Esophagus muscularis mucosa (tissue), 4 donors: ENCODE measurements around the gene CDC25B. TPM values are rescaled to one million over a fixed set of nuclear protein-coding genes. Genes with fewer than 3 reads are reported as not detected.

Source experiments
- DNase-seq: peaks from one replicate; pipeline ENCODE4 v3.0.0-alpha.2; 2017; ENCODE audit errors: extremely low spot score
- H3K27ac ChIP-seq, 4 donors: fragments of 200-600 bp; sonication (generic); replicated peaks in 1 of 4; 1 replicate in 3 of 4; 2 replicates in 1 of 4; pipeline ENCODE4 v1.5.1; 2016 to 2019; ENCODE audit warnings: mild to moderate bottlenecking in 1 of 4
- H3K27me3 ChIP-seq, 4 donors: fragments of 200-600 bp; sonication (generic); one replicate each; pipeline versions ENCODE4 v1.5.1 to v1.6.0; 2016 to 2019
- H3K36me3 ChIP-seq, 4 donors: fragments of 200-600 bp; sonication (generic); one replicate each; pipeline ENCODE4 v1.5.1; 2016 to 2019
- H3K4me1 ChIP-seq, 4 donors: fragments of 200-600 bp; sonication (generic); one replicate each; pipeline ENCODE4 v1.5.1; 2016 to 2019
- H3K4me3 ChIP-seq, 4 donors: fragments of 200-600 bp; sonication (generic); 1 replicate in 2 of 4; 2 replicates in 2 of 4; pipeline ENCODE4 v1.5.1; 2016 to 2019; ENCODE audit warnings: mild to moderate bottlenecking in 4 of 4, moderate library complexity in 1 of 4
- H3K9me3 ChIP-seq, 4 donors: fragments of 200-600 bp; sonication (generic); 1 replicate in 3 of 4; 2 replicates in 1 of 4; pipeline ENCODE4 v1.5.1; 2016 to 2019
- EP300 ChIP-seq: sonication (generic); formaldehyde crosslinking; IDR thresholded peaks from one replicate; pipeline ENCODE4 v1.6.1; 2017; ENCODE audit warnings: antibody characterized with exemption
- POLR2A ChIP-seq: fragments of 450-650 bp; IDR thresholded peaks from one replicate; pipeline ENCODE4 v1.6.1; 2017; ENCODE audit warnings: antibody characterized with exemption, moderate library complexity, mild to moderate bottlenecking, low read depth
- POLR2AphosphoS5 ChIP-seq, 2 donors: sonication (generic); formaldehyde crosslinking; IDR thresholded peaks; one replicate each; pipeline ENCODE4 v1.6.1; 2017; ENCODE audit warnings: antibody characterized with exemption in 2 of 2
- WGBS: methylation state at CpG from one replicate; pipeline ENCODE4 v1.1.5; 2018; 5-methylcytosine and 5-hydroxymethylcytosine counted together
- intact Hi-C: fragments of 100-400 bp; cut with DNase I; formaldehyde crosslinking; loops from one replicate; pipeline ENCODE4 v1.15.1; 2023
- total RNA-seq, 4 donors: library from RNA; depleted of rRNA; stranded (reverse); fragments of >200 nt; gene quantifications; one replicate each; pipeline versions ENCODE4 v1.1.0 to v1.2.1, GENCODE V29; 2016
- TF ChIP-seq, protein P1 (sequence below), 3 experiments: fragments of 200-600 bp in 2 of 3; fragments of 450-650 bp in 1 of 3; sonication (generic) in 2 of 3; IDR thresholded peaks; one replicate each; pipeline ENCODE4 v1.5.1; 2017 to 2019; ENCODE audit warnings: antibody characterized with exemption in 3 of 3, mild to moderate bottlenecking in 2 of 3, moderate library complexity in 1 of 3

The CDC25B gene
- total RNA-seq, 4 donors from 2014 or later = 29.9 to 43.1 (median 35.6) TPM

DNA sequence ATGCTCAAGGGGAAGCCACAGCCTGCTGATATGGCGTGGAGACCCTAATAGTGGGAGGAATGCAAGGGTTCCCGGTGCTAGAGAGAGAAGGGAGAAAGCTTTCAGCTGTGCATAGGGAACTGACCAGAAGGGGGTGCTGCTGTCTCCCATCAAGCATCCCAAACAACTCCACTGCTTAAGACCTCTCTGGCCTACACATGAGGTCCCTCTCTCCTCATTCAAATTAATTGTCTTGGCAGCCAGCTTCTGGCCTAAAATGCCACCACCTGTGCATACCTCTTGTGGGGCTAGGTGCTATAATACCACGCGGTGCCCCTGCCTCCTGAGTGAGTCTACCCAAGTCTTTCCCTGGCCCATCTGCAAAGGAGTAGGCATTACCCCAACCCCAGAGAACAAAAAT, 43.0 kb upstream of the CDC25B start:
- intact Hi-C loops = no loop called here
- no peaks in the 10 kb centered on the region for H3K9me3 ChIP-seq
- no peak overlapping the region for H3K4me3 ChIP-seq
- H3K27me3 ChIP-seq = peaks cover 0 to 13% (median 0%) of the 10 kb centered on the region in 4 donors
- H3K36me3 ChIP-seq = peaks cover 0 to 80% (median 53%) of the 10 kb centered on the region in 4 donors
- TF ChIP-seq POLR2AphosphoS5 (IDR thresholded peaks at IDR 0.05) (peak; percentile 18 to 40), POLR2A (no peak), EP300 (no peak)
- TF ChIP-seq, protein P1, sequence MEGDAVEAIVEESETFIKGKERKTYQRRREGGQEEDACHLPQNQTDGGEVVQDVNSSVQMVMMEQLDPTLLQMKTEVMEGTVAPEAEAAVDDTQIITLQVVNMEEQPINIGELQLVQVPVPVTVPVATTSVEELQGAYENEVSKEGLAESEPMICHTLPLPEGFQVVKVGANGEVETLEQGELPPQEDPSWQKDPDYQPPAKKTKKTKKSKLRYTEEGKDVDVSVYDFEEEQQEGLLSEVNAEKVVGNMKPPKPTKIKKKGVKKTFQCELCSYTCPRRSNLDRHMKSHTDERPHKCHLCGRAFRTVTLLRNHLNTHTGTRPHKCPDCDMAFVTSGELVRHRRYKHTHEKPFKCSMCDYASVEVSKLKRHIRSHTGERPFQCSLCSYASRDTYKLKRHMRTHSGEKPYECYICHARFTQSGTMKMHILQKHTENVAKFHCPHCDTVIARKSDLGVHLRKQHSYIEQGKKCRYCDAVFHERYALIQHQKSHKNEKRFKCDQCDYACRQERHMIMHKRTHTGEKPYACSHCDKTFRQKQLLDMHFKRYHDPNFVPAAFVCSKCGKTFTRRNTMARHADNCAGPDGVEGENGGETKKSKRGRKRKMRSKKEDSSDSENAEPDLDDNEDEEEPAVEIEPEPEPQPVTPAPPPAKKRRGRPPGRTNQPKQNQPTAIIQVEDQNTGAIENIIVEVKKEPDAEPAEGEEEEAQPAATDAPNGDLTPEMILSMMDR (IDR thresholded peaks at IDR 0.05) = peak; percentile 75 to 85 (median 76)
- 27% methylated on average over 4 of the region's 4 CpGs for WGBS
- no peak for DNase-seq
- peaks cover 31 to 57% (median 42%) of the 10 kb centered on the region in 4 donors for H3K4me1 ChIP-seq
- H3K27ac ChIP-seq = peak overlapping the region; percentile 27 to 57 (median 41)

DNA sequence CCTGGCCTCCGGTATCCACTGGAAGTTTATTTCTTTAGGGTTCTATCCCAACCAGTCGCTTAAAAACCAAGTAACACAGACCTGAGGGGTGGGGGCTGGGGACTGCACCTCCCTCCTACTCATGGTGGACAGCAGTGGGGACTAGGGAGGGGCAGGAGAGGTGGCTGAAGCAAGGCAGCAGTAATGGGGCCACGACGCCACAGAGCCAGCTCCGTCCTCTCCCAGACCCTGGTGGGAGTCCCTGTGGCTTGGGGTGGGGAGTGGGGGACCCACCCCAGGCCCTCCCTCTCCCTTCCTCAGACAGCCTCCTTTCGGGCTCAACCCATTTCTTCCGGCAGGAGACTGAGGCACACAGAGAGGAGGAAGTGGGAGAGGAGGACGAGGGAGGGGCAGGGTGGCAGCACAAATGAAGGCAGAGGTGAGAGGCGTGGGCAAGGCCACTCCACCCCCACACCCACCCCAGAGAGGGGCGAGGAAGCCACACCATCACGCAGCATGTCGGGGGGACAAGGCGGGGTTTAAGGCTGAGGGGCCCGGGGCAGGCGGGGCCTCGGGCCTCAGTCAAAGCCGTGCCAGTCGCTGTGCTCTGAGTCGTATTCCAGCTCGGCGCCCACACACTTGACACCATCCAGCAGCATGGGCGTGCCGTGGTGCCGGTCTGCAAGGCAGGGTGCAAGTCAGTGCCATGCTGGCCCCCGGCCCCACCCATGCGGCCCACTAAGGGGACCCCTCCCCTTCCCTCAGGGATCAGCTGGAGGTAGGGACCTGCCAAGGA, 42.4 kb upstream of the CDC25B start:
- 76% methylated on average over 16 of the region's 26 CpGs for whole genome bisulfite sequencing
- TF ChIP-seq POLR2A = no peak
- no peak for TF ChIP-seq EP300
- no peak for TF ChIP-seq POLR2AphosphoS5 (IDR thresholded peaks at IDR 0.05)
- TF ChIP-seq, protein P1 (IDR thresholded peaks at IDR 0.05) = no peak
- H3K9me3 ChIP-seq = no peaks in the 10 kb centered on the region
- peak overlapping the region; percentile 27 to 57 (median 41) for H3K27ac ChIP-seq
- DNase-seq = no peak
- H3K36me3 ChIP-seq = peaks cover 0 to 83% (median 49%) of the 10 kb centered on the region in 4 donors
- intact Hi-C loops = no loop called here
- H3K4me1 ChIP-seq = peaks cover 31 to 63% (median 43%) of the 10 kb centered on the region in 4 donors
- no peak overlapping the region for H3K4me3 ChIP-seq
- H3K27me3 ChIP-seq = peaks cover 0 to 13% (median 0%) of the 10 kb centered on the region in 4 donors

DNA sequence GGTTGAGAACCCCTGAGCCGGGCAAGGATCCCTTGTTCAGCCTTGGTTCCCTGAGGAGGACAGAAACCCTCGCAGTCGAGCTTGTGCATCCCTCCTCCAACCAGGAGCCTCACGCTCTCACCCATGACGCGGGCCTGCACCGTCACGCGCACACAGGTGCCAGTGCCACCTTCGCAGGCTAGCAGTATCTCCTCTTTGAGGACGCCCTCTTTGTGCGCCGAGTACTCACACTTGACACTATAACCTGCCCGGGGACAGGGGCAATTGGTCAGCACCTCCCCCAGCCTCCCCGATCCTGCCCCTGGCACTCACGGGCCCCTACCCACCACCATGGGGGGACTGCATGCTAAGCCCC, 41.9 kb upstream of the CDC25B start:
- intact Hi-C loops = no loop called here
- peak overlapping the region in 1 of 4 donors; percentile 40 for H3K27ac ChIP-seq
- WGBS = 76% methylated on average over 15 of the region's 16 CpGs
- H3K27me3 ChIP-seq = peaks cover 0 to 10% (median 0%) of the 10 kb centered on the region in 4 donors
- peaks cover 31 to 69% (median 46%) of the 10 kb centered on the region in 4 donors for H3K4me1 ChIP-seq
- no peak overlapping the region for H3K4me3 ChIP-seq
- TF ChIP-seq EP300 (no peak), POLR2AphosphoS5 (IDR thresholded peaks at IDR 0.05) (no peak), POLR2A (no peak)
- TF ChIP-seq, protein P1 (IDR thresholded peaks at IDR 0.05) = no peak
- DNase-seq = no peak
- H3K36me3 ChIP-seq = peaks cover 0 to 88% (median 48%) of the 10 kb centered on the region in 4 donors
- no peaks in the 10 kb centered on the region for H3K9me3 ChIP-seq

DNA sequence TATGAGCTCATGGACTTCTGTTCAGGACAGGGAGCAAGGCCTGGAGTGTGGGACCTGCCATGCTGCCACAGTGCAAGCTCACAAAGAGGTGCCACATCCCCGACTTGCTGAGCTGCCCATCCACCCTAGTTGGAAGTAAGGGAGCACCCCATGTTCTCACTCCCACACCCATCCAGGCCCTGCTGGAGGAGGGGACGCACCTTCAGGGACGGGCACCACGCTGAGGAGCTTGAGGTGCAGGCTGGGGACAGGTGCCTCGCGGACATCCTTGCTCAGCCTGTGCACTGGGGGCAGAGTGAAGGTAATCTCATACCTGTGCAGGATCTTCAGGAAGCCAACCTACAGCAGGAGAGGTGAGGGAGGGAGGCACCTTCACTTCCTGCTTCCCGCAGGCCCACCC, 40.8 kb upstream of the CDC25B start:
- H3K9me3 ChIP-seq = no peaks in the 10 kb centered on the region
- WGBS = 77% methylated on average over 5 of the region's 7 CpGs
- peaks cover 0 to 78% (median 43%) of the 10 kb centered on the region in 4 donors for H3K36me3 ChIP-seq
- no peak overlapping the region for H3K4me3 ChIP-seq
- TF ChIP-seq, protein P1 (IDR thresholded peaks at IDR 0.05) = no peak
- TF ChIP-seq EP300 = no peak
- no peak for TF ChIP-seq POLR2AphosphoS5 (IDR thresholded peaks at IDR 0.05)
- TF ChIP-seq POLR2A = no peak
- H3K4me1 ChIP-seq = peaks cover 25 to 69% (median 47%) of the 10 kb centered on the region in 4 donors
- DNase-seq = no peak
- H3K27me3 ChIP-seq = peaks cover 0 to under 1% (median 0%) of the 10 kb centered on the region in 4 donors
- intact Hi-C loops = no loop called here
- no peak overlapping the region for H3K27ac ChIP-seq
